HEK293 (cell line): ENCODE measurements around the gene DPH6.

Source experiments
- GFI1B ChIP-seq: fragments of 450-650 bp; formaldehyde crosslinking; IDR thresholded peaks from 2 replicates; pipeline ENCODE4 v1.5.1; 2016; ENCODE audit warnings: missing biosample characterization, missing genetic modification characterization
- GLIS1 ChIP-seq: fragments of 450-650 bp; formaldehyde crosslinking; IDR thresholded peaks from 2 replicates; pipeline ENCODE4 v1.5.1; 2016; ENCODE audit warnings: missing biosample characterization, missing genetic modification characterization
- PATZ1 ChIP-seq: fragments of 450-650 bp; formaldehyde crosslinking; IDR thresholded peaks from 2 replicates; pipeline ENCODE4 v1.5.1; 2016; ENCODE audit warnings: missing biosample characterization, missing genetic modification characterization
- SP7 ChIP-seq: fragments of 450-650 bp; formaldehyde crosslinking; IDR thresholded peaks from 2 replicates; pipeline ENCODE4 v1.5.1; 2016; ENCODE audit warnings: missing biosample characterization, missing genetic modification characterization
- ZBTB21 ChIP-seq: fragments of 450-650 bp; formaldehyde crosslinking; IDR thresholded peaks from 2 replicates; pipeline ENCODE4 v1.5.1; 2017; ENCODE audit warnings: missing biosample characterization, missing genetic modification characterization
- ZBTB48 ChIP-seq: fragments of 450-650 bp; formaldehyde crosslinking; IDR thresholded peaks from 2 replicates; pipeline ENCODE4 v1.5.1; 2016; ENCODE audit warnings: missing biosample characterization, missing genetic modification characterization
- ZNF211 ChIP-seq: fragments of 450-650 bp; formaldehyde crosslinking; IDR thresholded peaks from 2 replicates; pipeline ENCODE4 v1.5.1; 2016; ENCODE audit warnings: low read depth, missing biosample characterization, missing genetic modification characterization
- ZNF292 ChIP-seq: fragments of 450-650 bp; formaldehyde crosslinking; IDR thresholded peaks from 2 replicates; pipeline ENCODE4 v1.5.1; 2016; ENCODE audit warnings: low read depth, missing biosample characterization, missing genetic modification characterization, borderline replicate concordance
- ZNF324 ChIP-seq: fragments of 450-650 bp; formaldehyde crosslinking; IDR thresholded peaks from 2 replicates; pipeline ENCODE4 v1.5.1; 2016; ENCODE audit warnings: missing biosample characterization, missing genetic modification characterization
- ZNF341 ChIP-seq: fragments of 450-650 bp; formaldehyde crosslinking; IDR thresholded peaks from 2 replicates; pipeline ENCODE4; 2016; ENCODE audit warnings: low read depth, missing biosample characterization, missing genetic modification characterization
- ZNF416 ChIP-seq: fragments of 450-650 bp; formaldehyde crosslinking; IDR thresholded peaks from 2 replicates; pipeline ENCODE4 v1.5.1; 2016; ENCODE audit warnings: missing biosample characterization, missing genetic modification characterization
- ZNF518A ChIP-seq: fragments of 450-650 bp; formaldehyde crosslinking; conservative IDR thresholded peaks from 2 replicates; pipeline ENCODE4 v1.5.1; 2016; ENCODE audit warnings: low read depth, missing biosample characterization, missing genetic modification characterization
- ZNF645 ChIP-seq: fragments of 450-650 bp; formaldehyde crosslinking; IDR thresholded peaks from 2 replicates; pipeline ENCODE4; 2016; ENCODE audit warnings: missing biosample characterization, missing genetic modification characterization
- ZNF704 ChIP-seq: fragments of 450-650 bp; formaldehyde crosslinking; IDR thresholded peaks from 2 replicates; pipeline ENCODE4 v1.5.1; 2016; ENCODE audit warnings: missing biosample characterization, missing genetic modification characterization
- ZSCAN30 ChIP-seq: fragments of 450-650 bp; IDR thresholded peaks from 2 replicates; pipeline ENCODE4 v1.5.1; 2018; ENCODE audit warnings: missing biosample characterization, mild to moderate bottlenecking, missing genetic modification characterization, moderate library complexity
- ZXDB ChIP-seq: fragments of 450-650 bp; formaldehyde crosslinking; IDR thresholded peaks from 2 replicates; pipeline ENCODE4 v1.5.1; 2016; ENCODE audit warnings: missing biosample characterization, missing genetic modification characterization
- TF ChIP-seq, protein P1 (sequence below): fragments of 450-650 bp; formaldehyde crosslinking; conservative IDR thresholded peaks from 2 replicates; pipeline ENCODE4 v1.5.1; 2016; ENCODE audit warnings: low read depth, missing biosample characterization, missing genetic modification characterization
- TF ChIP-seq, protein P2 (sequence below): fragments of 450-650 bp; formaldehyde crosslinking; IDR thresholded peaks from 2 replicates; pipeline ENCODE4 v1.5.1; 2016; ENCODE audit warnings: missing biosample characterization, missing genetic modification characterization

Gene DPH6

GRCh38 chr15:35545316-35545823 is 595 bp downstream of the DPH6 start (continued):
- TF ChIP-seq, protein P1, sequence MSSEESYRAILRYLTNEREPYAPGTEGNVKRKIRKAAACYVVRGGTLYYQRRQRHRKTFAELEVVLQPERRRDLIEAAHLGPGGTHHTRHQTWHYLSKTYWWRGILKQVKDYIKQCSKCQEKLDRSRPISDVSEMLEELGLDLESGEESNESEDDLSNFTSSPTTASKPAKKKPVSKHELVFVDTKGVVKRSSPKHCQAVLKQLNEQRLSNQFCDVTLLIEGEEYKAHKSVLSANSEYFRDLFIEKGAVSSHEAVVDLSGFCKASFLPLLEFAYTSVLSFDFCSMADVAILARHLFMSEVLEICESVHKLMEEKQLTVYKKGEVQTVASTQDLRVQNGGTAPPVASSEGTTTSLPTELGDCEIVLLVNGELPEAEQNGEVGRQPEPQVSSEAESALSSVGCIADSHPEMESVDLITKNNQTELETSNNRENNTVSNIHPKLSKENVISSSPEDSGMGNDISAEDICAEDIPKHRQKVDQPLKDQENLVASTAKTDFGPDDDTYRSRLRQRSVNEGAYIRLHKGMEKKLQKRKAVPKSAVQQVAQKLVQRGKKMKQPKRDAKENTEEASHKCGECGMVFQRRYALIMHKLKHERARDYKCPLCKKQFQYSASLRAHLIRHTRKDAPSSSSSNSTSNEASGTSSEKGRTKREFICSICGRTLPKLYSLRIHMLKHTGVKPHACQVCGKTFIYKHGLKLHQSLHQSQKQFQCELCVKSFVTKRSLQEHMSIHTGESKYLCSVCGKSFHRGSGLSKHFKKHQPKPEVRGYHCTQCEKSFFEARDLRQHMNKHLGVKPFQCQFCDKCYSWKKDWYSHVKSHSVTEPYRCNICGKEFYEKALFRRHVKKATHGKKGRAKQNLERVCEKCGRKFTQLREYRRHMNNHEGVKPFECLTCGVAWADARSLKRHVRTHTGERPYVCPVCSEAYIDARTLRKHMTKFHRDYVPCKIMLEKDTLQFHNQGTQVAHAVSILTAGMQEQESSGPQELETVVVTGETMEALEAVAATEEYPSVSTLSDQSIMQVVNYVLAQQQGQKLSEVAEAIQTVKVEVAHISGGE (tag by site-specific recombination) = peak; percentile 91
- no peak for TF ChIP-seq ZNF416
- no peak for TF ChIP-seq ZXDB (tag by site-specific recombination)
- no peak for TF ChIP-seq GFI1B (tag by site-specific recombination)
- peak; percentile 24; the same call in 1 of the 2 replicates for TF ChIP-seq SP7 (tag by site-specific recombination)
- TF ChIP-seq ZNF341 (tag by site-specific recombination) = peak; percentile 93
- TF ChIP-seq ZBTB48 (tag by site-specific recombination) = no peak
- TF ChIP-seq ZNF645 = no peak
- no peak for TF ChIP-seq ZNF324
- peak; percentile 58; the same call in 1 of the 2 replicates for TF ChIP-seq ZNF518A (tag by site-specific recombination)
- TF ChIP-seq ZNF211 = no peak
- no peak for TF ChIP-seq ZNF704 (tag by site-specific recombination)
- TF ChIP-seq GLIS1 = no peak
- TF ChIP-seq, protein P2, sequence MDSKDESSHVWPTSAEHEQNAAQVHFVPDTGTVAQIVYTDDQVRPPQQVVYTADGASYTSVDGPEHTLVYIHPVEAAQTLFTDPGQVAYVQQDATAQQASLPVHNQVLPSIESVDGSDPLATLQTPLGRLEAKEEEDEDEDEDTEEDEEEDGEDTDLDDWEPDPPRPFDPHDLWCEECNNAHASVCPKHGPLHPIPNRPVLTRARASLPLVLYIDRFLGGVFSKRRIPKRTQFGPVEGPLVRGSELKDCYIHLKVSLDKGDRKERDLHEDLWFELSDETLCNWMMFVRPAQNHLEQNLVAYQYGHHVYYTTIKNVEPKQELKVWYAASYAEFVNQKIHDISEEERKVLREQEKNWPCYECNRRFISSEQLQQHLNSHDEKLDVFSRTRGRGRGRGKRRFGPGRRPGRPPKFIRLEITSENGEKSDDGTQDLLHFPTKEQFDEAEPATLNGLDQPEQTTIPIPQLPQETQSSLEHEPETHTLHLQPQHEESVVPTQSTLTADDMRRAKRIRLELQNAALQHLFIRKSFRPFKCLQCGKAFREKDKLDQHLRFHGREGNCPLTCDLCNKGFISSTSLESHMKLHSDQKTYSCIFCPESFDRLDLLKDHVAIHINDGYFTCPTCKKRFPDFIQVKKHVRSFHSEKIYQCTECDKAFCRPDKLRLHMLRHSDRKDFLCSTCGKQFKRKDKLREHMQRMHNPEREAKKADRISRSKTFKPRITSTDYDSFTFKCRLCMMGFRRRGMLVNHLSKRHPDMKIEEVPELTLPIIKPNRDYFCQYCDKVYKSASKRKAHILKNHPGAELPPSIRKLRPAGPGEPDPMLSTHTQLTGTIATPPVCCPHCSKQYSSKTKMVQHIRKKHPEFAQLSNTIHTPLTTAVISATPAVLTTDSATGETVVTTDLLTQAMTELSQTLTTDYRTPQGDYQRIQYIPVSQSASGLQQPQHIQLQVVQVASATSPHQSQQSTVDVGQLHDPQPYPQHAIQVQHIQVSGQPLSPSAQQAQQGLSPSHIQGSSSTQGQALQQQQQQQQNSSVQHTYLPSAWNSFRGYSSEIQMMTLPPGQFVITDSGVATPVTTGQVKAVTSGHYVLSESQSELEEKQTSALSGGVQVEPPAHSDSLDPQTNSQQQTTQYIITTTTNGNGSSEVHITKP (tag by site-specific recombination) = peak; percentile 94
- TF ChIP-seq ZNF292 (tag by site-specific recombination) = no peak
- no peak for TF ChIP-seq ZSCAN30 (tag by site-specific recombination)
- no peak for TF ChIP-seq ZBTB21
- peak; percentile 35; the same call in 1 of the 2 replicates for TF ChIP-seq PATZ1 (tag by site-specific recombination)
- TF ChIP-seq, all 188 proteins: peak for 15
